H1 (cell line): ENCODE results near the gene OOSP4A. TPM values are rescaled to one million over a fixed set of nuclear protein-coding genes. Genes with fewer than 3 reads are reported as not detected.

Experiments used
- CBX5 ChIP-seq: fragments of 300-800, 300-1000 bp; sonication (generic); IDR thresholded peaks from 2 replicates; pipeline ENCODE4 v1.7.1; 2016; ENCODE audit warnings: antibody characterized with exemption, low read length, low read depth
- CBX8 ChIP-seq: fragments of 300-800, 300-1000 bp; sonication (generic); IDR thresholded peaks from 2 replicates; pipeline ENCODE4 v1.7.1; 2016; ENCODE audit warnings: low read depth, low read length, borderline replicate concordance
- MAFK ChIP-seq: IDR thresholded peaks from 2 replicates; pipeline ENCODE4 v1.6.1; 2012; ENCODE audit warnings: low read depth, mild to moderate bottlenecking, improper control_type of control experiment, low read length
- PHF8 ChIP-seq: fragments of 200-600 bp; sonication (generic); conservative IDR thresholded peaks from 2 replicates; pipeline ENCODE4 v1.7.1; 2012; ENCODE audit warnings: low read depth, mild to moderate bottlenecking, inconsistent platforms, low read length, moderate library complexity
- RFX5 ChIP-seq: IDR thresholded peaks from 2 replicates; pipeline ENCODE4 v1.6.1; 2011; ENCODE audit warnings: low read depth, low read length, improper control_type of control experiment, borderline replicate concordance
- RXRA ChIP-seq: IDR thresholded peaks from 2 replicates; pipeline ENCODE4 v1.6.1; 2011; ENCODE audit warnings: low read depth, mild to moderate bottlenecking, low read length, moderate library complexity; ENCODE audit not compliant: insufficient read depth
- SAP30 ChIP-seq: fragments of 300-600 bp; sonication (generic); IDR thresholded peaks from 2 replicates; pipeline ENCODE4 v1.7.1; 2012; ENCODE audit warnings: low read length, moderate library complexity, mild to moderate bottlenecking, inconsistent platforms; ENCODE audit not compliant: insufficient read depth, insufficient replicate concordance
- SP2 ChIP-seq: IDR thresholded peaks from 2 replicates; pipeline ENCODE4 v1.6.1; 2012; ENCODE audit warnings: mild to moderate bottlenecking, low read length, inconsistent platforms
- TBP ChIP-seq: IDR thresholded peaks from 2 replicates; pipeline ENCODE4 v1.6.1; 2011; ENCODE audit warnings: low read depth, low read length, improper control_type of control experiment
- polyA plus RNA-seq, 7 experiments: library from polyadenylated mRNA; depleted of rRNA in 3 of 7; stranded (reverse) in 5 of 7; unstranded in 2 of 7; fragments of >200 nt in 5 of 7; fragments of 200-250 nt in 2 of 7; gene quantifications; 1 replicate in 5 of 7; 2 replicates in 1 of 7; 4 replicates in 1 of 7; pipeline versions ENCODE4 v1.2.1 to v1.2.3, GENCODE V29; 2011 to 2013; ENCODE audit warnings: missing spikeins in 2 of 7, mixed read lengths in 2 of 7
- total RNA-seq: library from RNA; stranded (reverse); fragmentation: NEBNext Ultra II Directional; extraction: Animal tissue kit (Norgen Biotek cat#: 25700); gene quantifications from 2 replicates; pipeline ENCODE4 v1.2.1, GENCODE V29; 2021
- TF ChIP-seq, protein P1 (sequence below): fragments of 300-600 bp; sonication (generic); IDR thresholded peaks from 2 replicates; pipeline ENCODE4 v1.7.1; 2012; ENCODE audit warnings: low read length, moderate library complexity, mild to moderate bottlenecking, inconsistent platforms; ENCODE audit not compliant: insufficient replicate concordance
- TF ChIP-seq, protein P2 (sequence below): IDR thresholded peaks from 2 replicates; pipeline ENCODE4 v1.6.1; 2011; ENCODE audit warnings: low read length, improper control_type of control experiment

Gene OOSP4A
- total and polyA plus RNA-seq, 2 of the 8 experiments (the other 6 are each of a cell fraction or from before 2014, with no cell fraction given) = not detected

DNA sequence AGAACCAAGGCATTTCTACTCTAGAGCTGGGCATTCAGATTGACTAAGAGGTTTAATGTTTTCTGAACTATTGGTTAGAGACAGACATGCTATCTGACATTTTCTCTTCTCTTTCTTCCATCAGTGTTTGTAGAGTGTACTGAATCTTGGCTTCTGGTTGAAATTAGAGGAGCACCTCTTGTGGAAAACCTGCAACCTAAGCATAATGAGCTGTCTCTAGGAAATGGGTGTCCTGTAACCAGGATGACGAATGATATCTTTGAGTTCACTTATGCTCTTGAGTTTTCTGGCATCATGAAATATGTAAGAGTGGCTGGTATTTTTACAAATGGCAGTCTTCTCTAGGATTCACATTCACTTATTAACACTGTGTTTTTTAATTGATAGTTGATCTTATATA is 19.4 kb downstream of the OOSP4A start (continued):
- TF ChIP-seq, protein P1, sequence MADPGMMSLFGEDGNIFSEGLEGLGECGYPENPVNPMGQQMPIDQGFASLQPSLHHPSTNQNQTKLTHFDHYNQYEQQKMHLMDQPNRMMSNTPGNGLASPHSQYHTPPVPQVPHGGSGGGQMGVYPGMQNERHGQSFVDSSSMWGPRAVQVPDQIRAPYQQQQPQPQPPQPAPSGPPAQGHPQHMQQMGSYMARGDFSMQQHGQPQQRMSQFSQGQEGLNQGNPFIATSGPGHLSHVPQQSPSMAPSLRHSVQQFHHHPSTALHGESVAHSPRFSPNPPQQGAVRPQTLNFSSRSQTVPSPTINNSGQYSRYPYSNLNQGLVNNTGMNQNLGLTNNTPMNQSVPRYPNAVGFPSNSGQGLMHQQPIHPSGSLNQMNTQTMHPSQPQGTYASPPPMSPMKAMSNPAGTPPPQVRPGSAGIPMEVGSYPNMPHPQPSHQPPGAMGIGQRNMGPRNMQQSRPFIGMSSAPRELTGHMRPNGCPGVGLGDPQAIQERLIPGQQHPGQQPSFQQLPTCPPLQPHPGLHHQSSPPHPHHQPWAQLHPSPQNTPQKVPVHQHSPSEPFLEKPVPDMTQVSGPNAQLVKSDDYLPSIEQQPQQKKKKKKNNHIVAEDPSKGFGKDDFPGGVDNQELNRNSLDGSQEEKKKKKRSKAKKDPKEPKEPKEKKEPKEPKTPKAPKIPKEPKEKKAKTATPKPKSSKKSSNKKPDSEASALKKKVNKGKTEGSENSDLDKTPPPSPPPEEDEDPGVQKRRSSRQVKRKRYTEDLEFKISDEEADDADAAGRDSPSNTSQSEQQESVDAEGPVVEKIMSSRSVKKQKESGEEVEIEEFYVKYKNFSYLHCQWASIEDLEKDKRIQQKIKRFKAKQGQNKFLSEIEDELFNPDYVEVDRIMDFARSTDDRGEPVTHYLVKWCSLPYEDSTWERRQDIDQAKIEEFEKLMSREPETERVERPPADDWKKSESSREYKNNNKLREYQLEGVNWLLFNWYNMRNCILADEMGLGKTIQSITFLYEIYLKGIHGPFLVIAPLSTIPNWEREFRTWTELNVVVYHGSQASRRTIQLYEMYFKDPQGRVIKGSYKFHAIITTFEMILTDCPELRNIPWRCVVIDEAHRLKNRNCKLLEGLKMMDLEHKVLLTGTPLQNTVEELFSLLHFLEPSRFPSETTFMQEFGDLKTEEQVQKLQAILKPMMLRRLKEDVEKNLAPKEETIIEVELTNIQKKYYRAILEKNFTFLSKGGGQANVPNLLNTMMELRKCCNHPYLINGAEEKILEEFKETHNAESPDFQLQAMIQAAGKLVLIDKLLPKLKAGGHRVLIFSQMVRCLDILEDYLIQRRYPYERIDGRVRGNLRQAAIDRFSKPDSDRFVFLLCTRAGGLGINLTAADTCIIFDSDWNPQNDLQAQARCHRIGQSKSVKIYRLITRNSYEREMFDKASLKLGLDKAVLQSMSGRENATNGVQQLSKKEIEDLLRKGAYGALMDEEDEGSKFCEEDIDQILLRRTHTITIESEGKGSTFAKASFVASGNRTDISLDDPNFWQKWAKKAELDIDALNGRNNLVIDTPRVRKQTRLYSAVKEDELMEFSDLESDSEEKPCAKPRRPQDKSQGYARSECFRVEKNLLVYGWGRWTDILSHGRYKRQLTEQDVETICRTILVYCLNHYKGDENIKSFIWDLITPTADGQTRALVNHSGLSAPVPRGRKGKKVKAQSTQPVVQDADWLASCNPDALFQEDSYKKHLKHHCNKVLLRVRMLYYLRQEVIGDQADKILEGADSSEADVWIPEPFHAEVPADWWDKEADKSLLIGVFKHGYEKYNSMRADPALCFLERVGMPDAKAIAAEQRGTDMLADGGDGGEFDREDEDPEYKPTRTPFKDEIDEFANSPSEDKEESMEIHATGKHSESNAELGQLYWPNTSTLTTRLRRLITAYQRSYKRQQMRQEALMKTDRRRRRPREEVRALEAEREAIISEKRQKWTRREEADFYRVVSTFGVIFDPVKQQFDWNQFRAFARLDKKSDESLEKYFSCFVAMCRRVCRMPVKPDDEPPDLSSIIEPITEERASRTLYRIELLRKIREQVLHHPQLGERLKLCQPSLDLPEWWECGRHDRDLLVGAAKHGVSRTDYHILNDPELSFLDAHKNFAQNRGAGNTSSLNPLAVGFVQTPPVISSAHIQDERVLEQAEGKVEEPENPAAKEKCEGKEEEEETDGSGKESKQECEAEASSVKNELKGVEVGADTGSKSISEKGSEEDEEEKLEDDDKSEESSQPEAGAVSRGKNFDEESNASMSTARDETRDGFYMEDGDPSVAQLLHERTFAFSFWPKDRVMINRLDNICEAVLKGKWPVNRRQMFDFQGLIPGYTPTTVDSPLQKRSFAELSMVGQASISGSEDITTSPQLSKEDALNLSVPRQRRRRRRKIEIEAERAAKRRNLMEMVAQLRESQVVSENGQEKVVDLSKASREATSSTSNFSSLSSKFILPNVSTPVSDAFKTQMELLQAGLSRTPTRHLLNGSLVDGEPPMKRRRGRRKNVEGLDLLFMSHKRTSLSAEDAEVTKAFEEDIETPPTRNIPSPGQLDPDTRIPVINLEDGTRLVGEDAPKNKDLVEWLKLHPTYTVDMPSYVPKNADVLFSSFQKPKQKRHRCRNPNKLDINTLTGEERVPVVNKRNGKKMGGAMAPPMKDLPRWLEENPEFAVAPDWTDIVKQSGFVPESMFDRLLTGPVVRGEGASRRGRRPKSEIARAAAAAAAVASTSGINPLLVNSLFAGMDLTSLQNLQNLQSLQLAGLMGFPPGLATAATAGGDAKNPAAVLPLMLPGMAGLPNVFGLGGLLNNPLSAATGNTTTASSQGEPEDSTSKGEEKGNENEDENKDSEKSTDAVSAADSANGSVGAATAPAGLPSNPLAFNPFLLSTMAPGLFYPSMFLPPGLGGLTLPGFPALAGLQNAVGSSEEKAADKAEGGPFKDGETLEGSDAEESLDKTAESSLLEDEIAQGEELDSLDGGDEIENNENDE = no peak
- TF ChIP-seq SAP30 (no peak), MAFK (no peak), RFX5 (no peak), TBP (no peak), CBX5 (no peak), SP2 (no peak), PHF8 (no peak), RXRA (no peak), CBX8 (no peak)
- TF ChIP-seq, protein P2, sequence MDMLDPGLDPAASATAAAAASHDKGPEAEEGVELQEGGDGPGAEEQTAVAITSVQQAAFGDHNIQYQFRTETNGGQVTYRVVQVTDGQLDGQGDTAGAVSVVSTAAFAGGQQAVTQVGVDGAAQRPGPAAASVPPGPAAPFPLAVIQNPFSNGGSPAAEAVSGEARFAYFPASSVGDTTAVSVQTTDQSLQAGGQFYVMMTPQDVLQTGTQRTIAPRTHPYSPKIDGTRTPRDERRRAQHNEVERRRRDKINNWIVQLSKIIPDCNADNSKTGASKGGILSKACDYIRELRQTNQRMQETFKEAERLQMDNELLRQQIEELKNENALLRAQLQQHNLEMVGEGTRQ = no peak
